Left lung (tissue), 10 donors: Measurements from ENCODE around the gene MGAT5. TPM values are rescaled to one million over a fixed set of nuclear protein-coding genes. Genes with fewer than 3 reads are reported as not detected.
"Not testable (repeated sequence)": the region's sequence is repeated elsewhere in the genome, so short reads cannot be mapped to it uniquely, and the experiment has no call there.

Experiments
- ATAC-seq: fragments of 200-7000 bp; cut with Tn5 transposase; one replicate; pipeline ENCODE4 v1.9.1; 2020; ENCODE audit warnings: moderate library complexity
- DNase-seq, 4 donors: peaks; one replicate each; pipeline ENCODE4 v3.0.0-alpha.2; 2013 to 2020
- H3K27ac ChIP-seq, 2 donors: fragments of 200-600 bp; sonication (generic) in 1 of 2; one replicate each; pipeline versions ENCODE4 v1.5.0 to v1.8.0; 2020 to 2021
- H3K27me3 ChIP-seq, 2 donors: fragments of 200-600 bp; sonication (generic) in 1 of 2; one replicate each; pipeline versions ENCODE4 v1.5.0 to v1.8.0; 2020 to 2021
- H3K36me3 ChIP-seq, 2 donors: fragments of 200-600 bp; sonication (generic) in 1 of 2; one replicate each; pipeline versions ENCODE4 v1.5.0 to v1.8.0; 2020 to 2021
- H3K4me1 ChIP-seq, 2 donors: fragments of 200-600 bp; one replicate each; pipeline ENCODE4 v1.8.0; 2021
- H3K4me3 ChIP-seq, 2 donors: fragments of 200-600 bp; sonication (generic) in 1 of 2; one replicate each; pipeline versions ENCODE4 v1.5.0 to v1.8.0; 2020 to 2021; ENCODE audit warnings: mild to moderate bottlenecking in 1 of 2
- H3K9me3 ChIP-seq, 2 donors: fragments of 200-600 bp; sonication (generic) in 1 of 2; one replicate each; pipeline versions ENCODE4 v1.5.0 to v1.8.0; 2020 to 2021
- CTCF ChIP-seq, 2 donors: fragments of 200-600 bp; sonication (generic) in 1 of 2; IDR thresholded peaks; one replicate each; pipeline versions ENCODE4 v1.5.0 to v1.8.0; 2021; ENCODE audit warnings: antibody characterized with exemption in 2 of 2
- intact Hi-C, 2 donors: fragments of 100-400 bp; cut with DNase I; formaldehyde crosslinking; loops; one replicate each; pipeline versions ENCODE4 v1.11.2 to v1.14.2; 2022
- polyA plus RNA-seq, 6 donors: library from polyadenylated mRNA; unstranded; fragments of 120-200 nt; gene quantifications; one replicate each; pipeline ENCODE4 v1.2.1, GENCODE V29; 2013; ENCODE audit not compliant: insufficient read length in 6 of 6
- total RNA-seq, 2 donors: library from RNA; stranded (reverse); fragmentation: NEBNext Ultra II Directional; extraction: Animal tissue kit (Norgen Biotek cat#: 25700); gene quantifications; one replicate each; pipeline ENCODE4 v1.2.1, GENCODE V29; 2021
- donor health status: DM: no; HTN: yes; CAD: no.
- donor health status: DM: no; HTN: no; CAD: no.

The MGAT5 gene
- total and polyA plus RNA-seq, 8 donors, result 24.5 to 57.0 (median 28.1) TPM

GRCh38 chr2:134290358-134290757 is 36.5 kb downstream of the MGAT5 start:
- ATAC-seq, result no peak
- intact Hi-C loops, result no loop called here
- no peaks in the 10 kb centered on the region for H3K27me3 ChIP-seq

GRCh38 chr2:134292514-134292913 is 38.6 kb downstream of the MGAT5 start:
- peak overlapping the region in 1 of 2 donors; percentile 14 for H3K27ac ChIP-seq
- H3K4me3 ChIP-seq, result no peak overlapping the region
- DNase-seq (no peak), ATAC-seq (no peak)
- H3K9me3 ChIP-seq, result no peaks in the 10 kb centered on the region
- intact Hi-C loops, result no loop called here
- TF ChIP-seq CTCF (IDR thresholded peaks at IDR 0.05), result no peak
- H3K36me3 ChIP-seq, result no peaks in the 10 kb centered on the region
- peaks cover 8 to 62% of the 10 kb centered on the region in 2 donors for H3K4me1 ChIP-seq
- no peaks in the 10 kb centered on the region for H3K27me3 ChIP-seq

More at GRCh38 chr2:134290358-134290757, 36.5 kb downstream of the MGAT5 start:
- Histone ChIP-seq H3K27ac (peak overlapping the region in 1 of 2 donors; percentile 73), H3K4me1 (peaks cover 1 to 49% of the 10 kb centered on the region in 2 donors), H3K4me3 (no peak overlapping the region), H3K36me3 (no peaks in the 10 kb centered on the region), H3K9me3 (no peaks in the 10 kb centered on the region)
- TF ChIP-seq CTCF (IDR thresholded peaks at IDR 0.05), result no peak
- DNase-seq, result no peak

GRCh38 chr2:134293719-134294537 is 40.1 kb downstream of the MGAT5 start:
- ATAC-seq, result no peak
- no peaks in the 10 kb centered on the region for H3K27me3 ChIP-seq
- no peaks in the 10 kb centered on the region for H3K9me3 ChIP-seq
- DNase-seq, result no peak
- no peaks in the 10 kb centered on the region for H3K36me3 ChIP-seq
- no peak for TF ChIP-seq CTCF (IDR thresholded peaks at IDR 0.05)
- no peak overlapping the region for H3K4me3 ChIP-seq
- intact Hi-C loops, result no loop called here
- peaks cover 8 to 57% of the 10 kb centered on the region in 2 donors for H3K4me1 ChIP-seq
- peak overlapping the region in 1 of 2 donors; percentile 78 for H3K27ac ChIP-seq

- H3K36me3 ChIP-seq, H3K27me3 ChIP-seq, H3K9me3 ChIP-seq, DNase-seq, H3K4me3 ChIP-seq, intact Hi-C loops, ATAC-seq: not testable (repeated sequence)
- Histone ChIP-seq H3K27ac (peak overlapping the region in 1 of 2 donors; percentile 78), H3K4me1 (peaks cover 8 to 54% of the 10 kb centered on the region in 2 donors)
Measured at GRCh38 chr2:134294598-134294997, 40.7 kb downstream of the MGAT5 start.

- ATAC-seq, result no peak
- H3K4me1 ChIP-seq, result peaks cover 8 to 45% of the 10 kb centered on the region in 2 donors
- H3K4me3 ChIP-seq, result no peak overlapping the region
- intact Hi-C loops, result no loop called here
- peak overlapping the region in 1 of 2 donors; percentile 78 for H3K27ac ChIP-seq
- no peak for TF ChIP-seq CTCF (IDR thresholded peaks at IDR 0.05)
- H3K27me3 ChIP-seq, result no peaks in the 10 kb centered on the region
- H3K36me3 ChIP-seq, result no peaks in the 10 kb centered on the region
- no peak for DNase-seq
- H3K9me3 ChIP-seq, result no peaks in the 10 kb centered on the region
Measured at GRCh38 chr2:134295441-134295840, 41.6 kb downstream of the MGAT5 start.
